PC-9 (cell line): ENCODE data around the gene MGAT3. TPM values are rescaled to one million over a fixed set of nuclear protein-coding genes. Genes with fewer than 3 reads are reported as not detected.

Source experiments
- BruUV-seq: library from RNA; stranded (reverse); fragments of 400-500 nt; replicated peaks from 2 replicates; lab custom pipeline; 2021; lab: Mats Ljungman, UMichigan
- CTCF ChIA-PET: fragments of 300-600 bp; sonication (Branson Sonifier 250); formaldehyde crosslinking; loops from one replicate; lab custom pipeline; 2022; ENCODE audit warnings: antibody characterized with exemption; lab: Charles Lee
- POLR2A ChIA-PET: fragments of 300-600 bp; sonication (Branson Sonifier 250); formaldehyde crosslinking; loops from one replicate; lab custom pipeline; 2022; ENCODE audit warnings: antibody characterized with exemption; ENCODE audit not compliant: unreplicated experiment; lab: Charles Lee
- DNase-seq, 2 experiments: peaks; one replicate each; pipeline versions ENCODE4 v3.0.0 to v3.0.0-alpha.2; 2015 to 2022; ENCODE audit warnings: mixed read lengths in 1 of 2
- H2AFZ ChIP-seq: fragments of 200-600 bp; sonication (generic); 2 replicates; pipeline ENCODE4 v1.8.1; 2017; ENCODE audit warnings: antibody characterized with exemption
- H3F3A ChIP-seq: fragments of 200-600 bp; sonication (generic); 2 replicates; pipeline ENCODE4 v1.8.1; 2017; ENCODE audit warnings: antibody characterized with exemption, mild to moderate bottlenecking, low read depth; ENCODE audit not compliant: insufficient read depth
- H3K27ac ChIP-seq: fragments of 200-600 bp; sonication (generic); 2 replicates; pipeline ENCODE4 v1.6.1; 2016; ENCODE audit warnings: mixed run types
- H3K27me3 ChIP-seq: fragments of 200-600 bp; sonication (generic); 2 replicates; pipeline ENCODE4 v1.6.1; 2016; ENCODE audit warnings: low read depth, mixed run types; ENCODE audit not compliant: insufficient read depth
- H3K36me3 ChIP-seq: fragments of 200-600 bp; sonication (generic); 2 replicates; pipeline ENCODE4 v1.6.1; 2016; ENCODE audit warnings: low read depth, mixed run types
- H3K4me1 ChIP-seq: fragments of 200-600 bp; sonication (generic); replicated peaks from 2 replicates; pipeline ENCODE4 v1.6.1; 2016; ENCODE audit warnings: mixed run types; ENCODE audit not compliant: insufficient read depth
- H3K4me2 ChIP-seq: fragments of 200-600 bp; sonication (generic); 2 replicates; pipeline ENCODE4 v1.6.1; 2017; ENCODE audit warnings: mixed run types
- H3K4me3 ChIP-seq: fragments of 200-600 bp; sonication (generic); 2 replicates; pipeline ENCODE4 v1.6.1; 2016; ENCODE audit warnings: mixed run types
- H3K79me2 ChIP-seq: fragments of 200-600 bp; sonication (generic); 2 replicates; pipeline ENCODE4 v1.6.1; 2017; ENCODE audit warnings: low read depth, mixed run types
- H3K9me2 ChIP-seq: fragments of 200-600 bp; sonication (generic); 2 replicates; pipeline ENCODE4 v1.8.1; 2017; ENCODE audit warnings: mild to moderate bottlenecking; ENCODE audit not compliant: insufficient read depth
- H3K9me3 ChIP-seq: fragments of 200-600 bp; sonication (generic); 2 replicates; pipeline ENCODE4 v1.8.1; 2016; ENCODE audit warnings: low read depth; ENCODE audit not compliant: insufficient read depth
- H4K20me1 ChIP-seq: fragments of 200-600 bp; sonication (generic); 2 replicates; pipeline ENCODE4 v1.8.1; 2017; ENCODE audit not compliant: insufficient read depth
- CTCF ChIP-seq: fragments of 200-600 bp; sonication (generic); conservative IDR thresholded peaks from 2 replicates; pipeline ENCODE4 v1.6.1; 2017; ENCODE audit warnings: mixed run types, antibody characterized with exemption, mild to moderate bottlenecking, moderate library complexity
- EZH2 ChIP-seq: fragments of 200-600 bp; sonication (generic); IDR thresholded peaks from 2 replicates; pipeline ENCODE4 v1.8.0; 2017; ENCODE audit warnings: antibody characterized with exemption, low read depth
- intact Hi-C: fragments of 100-400 bp; cut with micrococcal nuclease; formaldehyde crosslinking; loops from one replicate; pipeline ENCODE4 v1.10.0; 2022; ENCODE audit not compliant: unreplicated experiment
- total RNA-seq: library from RNA; stranded (reverse); gene quantifications from 2 replicates; pipeline ENCODE4 v1.2.3, GENCODE V29; 2021

Gene MGAT3
- total RNA-seq, 1 experiment from 2014 or later, result not detected

GRCh38 chr22:39431821-39432251, 25.0 kb upstream of the MGAT3 start:
- DNase-seq, result no peak
- 0 out of 2 replicates have a peak, but pooled peaks cover 3% of the 10 kb centered on the region for H3K36me3 ChIP-seq
- intact Hi-C loops, result no loop called here
- H3K79me2 ChIP-seq, result no peaks in the 10 kb centered on the region
- no peak overlapping the region for H2AFZ ChIP-seq
- no peaks in the 10 kb centered on the region for H3K9me2 ChIP-seq
- H3K9me3 ChIP-seq, result no peaks in the 10 kb centered on the region
- CTCF ChIA-PET, result no interaction called here
- POLR2A ChIA-PET, result no interaction called here
- H3K27ac ChIP-seq, result no peak overlapping the region
- BruUV-seq, result no TSS peak
- H3F3A ChIP-seq, result no peaks in the 10 kb centered on the region; the same call in 1 of the 2 replicates
- no peak overlapping the region for H3K4me2 ChIP-seq
- TF ChIP-seq CTCF, result no peak
- TF ChIP-seq EZH2, result no peak
- no peak overlapping the region for H3K4me3 ChIP-seq
- no peaks in the 10 kb centered on the region for H3K4me1 ChIP-seq
- H3K27me3 ChIP-seq, result no peaks in the 10 kb centered on the region
- H4K20me1 ChIP-seq, result no peaks in the 10 kb centered on the region

- TF ChIP-seq CTCF, result no peak
- TF ChIP-seq EZH2, result no peak
- no peak for DNase-seq
- Histone ChIP-seq H3K9me3 (no peaks in the 10 kb centered on the region), H3K4me3 (no peak overlapping the region), H3K36me3 (0 out of 2 replicates have a peak, but pooled peaks cover 2% of the 10 kb centered on the region), H3F3A (peaks cover under 1% of the 10 kb centered on the region), H3K9me2 (no peaks in the 10 kb centered on the region), H3K4me1 (peaks cover 5% of the 10 kb centered on the region), H2AFZ (no peak overlapping the region), H3K4me2 (no peak overlapping the region), H3K27ac (no peak overlapping the region), H3K27me3 (no peaks in the 10 kb centered on the region), H4K20me1 (no peaks in the 10 kb centered on the region), H3K79me2 (no peaks in the 10 kb centered on the region)
- intact Hi-C loops, result no loop called here
- POLR2A ChIA-PET, result no interaction called here
- BruUV-seq, result no TSS peak
- CTCF ChIA-PET, result no interaction called here
Observed at GRCh38 chr22:39432361-39432811, 24.4 kb upstream of the MGAT3 start.

GRCh38 chr22:39433476-39434242, 23.2 kb upstream of the MGAT3 start:
- no TSS peak for BruUV-seq
- no peak overlapping the region for H3K4me3 ChIP-seq
- no peaks in the 10 kb centered on the region for H3K36me3 ChIP-seq
- H3F3A ChIP-seq, result peaks cover 3% of the 10 kb centered on the region; the same call in 1 of the 2 replicates
- H3K27ac ChIP-seq, result no peak overlapping the region
- H3K4me1 ChIP-seq, result peaks cover 7% of the 10 kb centered on the region
- CTCF ChIA-PET, result interaction anchor here (0.6 to 0.7 kb wide), 3 partner anchors 46 to 603 kb away, joined by 4 to 5 read pairs (median 4); no protein-coding TSS in a partner anchor
- POLR2A ChIA-PET, result no interaction called here
- no peaks in the 10 kb centered on the region for H3K9me2 ChIP-seq
- H3K9me3 ChIP-seq, result no peaks in the 10 kb centered on the region
- H3K79me2 ChIP-seq, result no peaks in the 10 kb centered on the region
- TF ChIP-seq CTCF (no peak), EZH2 (no peak)
- no peak for DNase-seq
- intact Hi-C loops, result no loop called here
- no peaks in the 10 kb centered on the region for H4K20me1 ChIP-seq
- H3K4me2 ChIP-seq, result no peak overlapping the region
- no peak overlapping the region for H2AFZ ChIP-seq
- H3K27me3 ChIP-seq, result no peaks in the 10 kb centered on the region
